Measurements from ENCODE around the gene CLDN20. TPM values are rescaled to one million over a fixed set of nuclear protein-coding genes. Genes with fewer than 3 reads are reported as not detected.
A peak's percentile ranks its signal among the peaks of the same experiment; 100 is the strongest.

CLDN20 gene
- total RNA-seq, 1 donor from 2014 or later: not detected

DNA sequence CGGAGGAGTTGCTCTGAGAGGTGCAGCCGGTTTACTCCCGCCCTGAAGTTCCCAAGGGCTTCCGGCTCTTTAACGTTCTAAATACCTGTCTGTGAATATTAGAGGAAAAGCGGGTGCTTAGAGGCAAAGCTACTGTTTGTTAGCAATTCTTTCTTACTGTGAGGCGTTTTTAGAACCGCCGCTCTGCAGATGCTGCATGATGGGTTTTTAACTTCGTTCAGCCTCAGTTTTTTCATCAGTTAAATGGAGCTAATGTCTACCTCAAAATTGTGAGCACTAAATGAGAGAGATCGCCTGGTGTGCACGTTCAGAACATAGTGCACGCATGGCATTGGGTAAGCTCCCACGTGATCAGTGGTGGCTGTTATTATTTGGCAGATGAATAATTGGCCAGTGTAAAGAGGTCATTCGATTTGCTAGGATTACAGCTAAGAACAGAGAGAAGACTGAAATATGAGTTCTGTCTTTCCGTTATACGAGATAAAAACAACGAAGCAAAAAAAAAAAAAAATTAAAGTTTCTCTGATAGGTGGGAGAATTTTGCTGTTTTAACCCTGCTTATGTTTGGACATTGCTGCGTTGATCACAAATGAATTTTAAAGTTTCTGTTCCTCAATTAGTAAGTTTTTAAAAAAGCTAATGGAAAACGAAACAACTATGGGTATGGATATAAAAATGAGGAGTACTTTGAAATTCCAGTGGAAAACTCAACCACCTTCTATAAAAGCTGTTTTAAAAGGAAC, 51.1 kb downstream of the CLDN20 start:
- peak; percentile 45 for DNase-seq (ENCODE audit: low read depth)
- TF ChIP-seq, protein P1, sequence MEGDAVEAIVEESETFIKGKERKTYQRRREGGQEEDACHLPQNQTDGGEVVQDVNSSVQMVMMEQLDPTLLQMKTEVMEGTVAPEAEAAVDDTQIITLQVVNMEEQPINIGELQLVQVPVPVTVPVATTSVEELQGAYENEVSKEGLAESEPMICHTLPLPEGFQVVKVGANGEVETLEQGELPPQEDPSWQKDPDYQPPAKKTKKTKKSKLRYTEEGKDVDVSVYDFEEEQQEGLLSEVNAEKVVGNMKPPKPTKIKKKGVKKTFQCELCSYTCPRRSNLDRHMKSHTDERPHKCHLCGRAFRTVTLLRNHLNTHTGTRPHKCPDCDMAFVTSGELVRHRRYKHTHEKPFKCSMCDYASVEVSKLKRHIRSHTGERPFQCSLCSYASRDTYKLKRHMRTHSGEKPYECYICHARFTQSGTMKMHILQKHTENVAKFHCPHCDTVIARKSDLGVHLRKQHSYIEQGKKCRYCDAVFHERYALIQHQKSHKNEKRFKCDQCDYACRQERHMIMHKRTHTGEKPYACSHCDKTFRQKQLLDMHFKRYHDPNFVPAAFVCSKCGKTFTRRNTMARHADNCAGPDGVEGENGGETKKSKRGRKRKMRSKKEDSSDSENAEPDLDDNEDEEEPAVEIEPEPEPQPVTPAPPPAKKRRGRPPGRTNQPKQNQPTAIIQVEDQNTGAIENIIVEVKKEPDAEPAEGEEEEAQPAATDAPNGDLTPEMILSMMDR (IDR thresholded peaks at IDR 0.05; ENCODE audit: insufficient read depth, low read length, poor library complexity, severe bottlenecking): no peak
- peak overlapping the region; percentile 54 for H3K4me3 ChIP-seq (ENCODE audit: low read depth, low read length)
- H3K36me3 ChIP-seq (ENCODE audit: control insufficient read depth, insufficient read depth, low read length): no peaks in the 10 kb centered on the region
- H3K27me3 ChIP-seq (ENCODE audit: control insufficient read depth, insufficient read depth, low read length): no peaks in the 10 kb centered on the region

DNA sequence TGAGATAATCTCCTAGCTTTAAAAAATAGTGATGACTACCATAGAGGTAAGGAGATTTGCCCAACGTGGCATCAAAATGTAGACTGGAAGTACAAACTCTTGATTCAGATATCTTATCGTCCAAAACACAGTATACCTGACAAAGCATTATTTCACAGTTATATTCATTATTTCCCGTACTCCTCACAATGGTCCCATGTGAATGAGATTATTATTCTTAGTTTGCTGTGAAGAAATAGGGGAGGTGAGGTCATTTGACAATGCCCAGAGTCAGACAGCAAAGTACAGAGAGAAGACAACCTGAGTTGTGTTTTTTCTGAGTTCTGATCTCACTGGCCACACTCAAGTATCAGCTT, 51.7 kb downstream of the CLDN20 start:
- TF ChIP-seq, protein P1 (IDR thresholded peaks at IDR 0.05; ENCODE audit: insufficient read depth, low read length, poor library complexity, severe bottlenecking): no peak
- peak overlapping the region; percentile 54 for H3K4me3 ChIP-seq (ENCODE audit: low read depth, low read length)
- H3K36me3 ChIP-seq (ENCODE audit: control insufficient read depth, insufficient read depth, low read length): no peaks in the 10 kb centered on the region
- H3K27me3 ChIP-seq (ENCODE audit: control insufficient read depth, insufficient read depth, low read length): no peaks in the 10 kb centered on the region
- DNase-seq (ENCODE audit: low read depth): no peak

DNA sequence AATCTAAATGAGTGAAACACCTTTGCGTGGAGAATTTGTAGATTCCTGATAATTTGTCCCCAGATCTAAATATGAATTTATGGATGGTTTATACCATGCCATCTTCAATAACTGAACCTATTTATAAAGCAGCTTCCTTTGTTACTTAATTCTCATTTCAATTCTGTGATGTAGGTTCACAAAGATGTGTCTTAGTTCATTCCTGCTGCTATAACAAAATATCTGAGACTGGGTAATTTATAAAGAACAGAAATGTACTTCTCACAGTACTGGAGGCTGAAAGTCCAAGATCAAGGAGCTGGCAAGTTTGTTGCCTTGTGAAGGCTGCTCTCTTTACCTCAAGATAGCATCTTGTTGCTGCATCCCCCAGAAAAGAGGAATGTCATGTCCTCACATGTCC, 52.6 kb downstream of the CLDN20 start:
- TF ChIP-seq, protein P1 (IDR thresholded peaks at IDR 0.05; ENCODE audit: insufficient read depth, low read length, poor library complexity, severe bottlenecking): no peak
- Histone ChIP-seq H3K36me3 (ENCODE audit: control insufficient read depth, insufficient read depth, low read length) (no peaks in the 10 kb centered on the region), H3K4me3 (ENCODE audit: low read depth, low read length) (no peak overlapping the region), H3K27me3 (ENCODE audit: control insufficient read depth, insufficient read depth, low read length) (no peaks in the 10 kb centered on the region)
- no peak for DNase-seq (ENCODE audit: low read depth)

DNA sequence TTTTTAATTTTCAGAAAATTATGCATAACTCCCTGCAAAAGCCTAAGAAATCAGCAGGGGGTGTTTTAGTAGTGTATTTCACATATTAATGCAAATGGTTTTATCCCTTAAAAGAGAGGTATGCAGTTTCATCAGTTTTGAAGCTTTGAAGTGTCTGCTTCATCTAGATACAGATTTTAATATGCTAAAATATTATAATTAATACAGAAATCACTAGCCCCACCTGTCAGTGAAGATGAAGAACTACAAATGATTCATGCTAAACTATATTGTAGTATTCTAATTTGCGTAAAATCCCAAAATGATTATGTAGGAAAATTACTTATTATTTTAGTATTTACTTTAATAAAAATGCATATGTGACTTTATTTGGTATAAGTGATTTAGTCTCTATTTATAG, 53.4 kb downstream of the CLDN20 start:
- no peak for DNase-seq (ENCODE audit: low read depth)
- TF ChIP-seq, protein P1 (IDR thresholded peaks at IDR 0.05; ENCODE audit: insufficient read depth, low read length, poor library complexity, severe bottlenecking): no peak
- Histone ChIP-seq H3K36me3 (ENCODE audit: control insufficient read depth, insufficient read depth, low read length) (no peaks in the 10 kb centered on the region), H3K27me3 (ENCODE audit: control insufficient read depth, insufficient read depth, low read length) (no peaks in the 10 kb centered on the region), H3K4me3 (ENCODE audit: low read depth, low read length) (no peak overlapping the region)

DNA sequence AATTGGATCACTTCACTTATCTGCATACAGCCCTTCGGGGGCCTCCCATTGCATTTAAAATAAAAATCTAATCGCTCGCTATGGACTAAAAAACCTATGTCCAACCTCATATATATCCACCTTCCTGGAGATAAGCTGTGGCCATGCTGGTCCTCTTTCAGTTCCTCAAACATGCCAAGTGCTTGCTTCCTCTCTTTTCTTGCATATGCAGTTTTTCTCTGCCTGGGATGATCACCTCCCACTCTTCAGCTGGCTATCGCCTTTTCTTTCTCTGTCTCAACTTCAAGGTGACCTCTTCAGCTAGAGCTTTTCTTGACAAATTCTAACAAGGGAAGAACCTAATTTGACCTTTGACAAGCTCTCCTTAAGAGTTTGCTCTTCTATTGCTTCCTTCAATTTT, 56.1 kb downstream of the CLDN20 start:
- no peaks in the 10 kb centered on the region for H3K36me3 ChIP-seq (ENCODE audit: control insufficient read depth, insufficient read depth, low read length)
- no peak for DNase-seq (ENCODE audit: low read depth)
- TF ChIP-seq, protein P1 (IDR thresholded peaks at IDR 0.05; ENCODE audit: insufficient read depth, low read length, poor library complexity, severe bottlenecking): no peak
- H3K27me3 ChIP-seq (ENCODE audit: control insufficient read depth, insufficient read depth, low read length): no peaks in the 10 kb centered on the region
- no peak overlapping the region for H3K4me3 ChIP-seq (ENCODE audit: low read depth, low read length)

DNA sequence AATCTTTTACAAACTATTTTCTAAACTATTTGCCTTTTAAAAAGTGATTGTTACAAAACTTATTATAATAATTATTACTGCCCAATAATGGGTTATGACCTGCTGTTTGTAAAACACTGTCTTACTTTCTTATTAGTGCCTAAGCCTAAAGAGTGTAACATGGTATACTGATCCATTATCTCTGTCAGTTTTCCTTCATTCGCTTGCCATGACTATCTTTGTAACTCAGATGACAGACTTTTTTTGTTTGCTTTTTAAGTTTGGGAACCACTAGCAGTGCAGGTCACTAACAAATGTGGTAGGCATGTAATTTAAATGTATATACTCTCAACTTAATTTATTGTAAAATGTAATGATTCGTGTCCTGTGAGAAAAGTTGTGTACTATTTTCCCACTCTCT, 60.4 kb downstream of the CLDN20 start:
- no peak for DNase-seq (ENCODE audit: low read depth)
- H3K27me3 ChIP-seq (ENCODE audit: control insufficient read depth, insufficient read depth, low read length): no peaks in the 10 kb centered on the region
- TF ChIP-seq, protein P1 (IDR thresholded peaks at IDR 0.05; ENCODE audit: insufficient read depth, low read length, poor library complexity, severe bottlenecking): no peak
- no peaks in the 10 kb centered on the region for H3K36me3 ChIP-seq (ENCODE audit: control insufficient read depth, insufficient read depth, low read length)
- no peak overlapping the region for H3K4me3 ChIP-seq (ENCODE audit: low read depth, low read length)
